Keratinocyte (primary cell): ENCODE data around the gene ZBTB9. TPM values are rescaled to one million over a fixed set of nuclear protein-coding genes. Genes with fewer than 3 reads are reported as not detected.

Experiments
- DNase-seq: peaks from one replicate; pipeline ENCODE4 v3.0.0-alpha.2; 2011; ENCODE audit warnings: low read depth, missing footprints, low spot score
- FAIRE-seq: peaks from 2 replicates; lab custom pipeline; 2011; peaks lifted over from hg19 to GRCh38; lab: Jason Lieb, UNC
- H2AFZ ChIP-seq: 2 replicates; pipeline ENCODE4 v1.6.0; 2012; ENCODE audit warnings: low read length, control low read depth, inconsistent platforms; ENCODE audit not compliant: control insufficient read depth
- H3K27ac ChIP-seq: 2 replicates; pipeline ENCODE4 v1.5.1; 2011; ENCODE audit warnings: low read length; ENCODE audit not compliant: control insufficient read depth, insufficient read depth
- H3K27me3 ChIP-seq: 3 replicates; pipeline ENCODE4 v1.6.0; 2011; ENCODE audit warnings: low read length; ENCODE audit not compliant: control insufficient read depth, insufficient read depth; ENCODE audit errors: extremely low read depth
- H3K36me3 ChIP-seq, 2 experiments: 2 replicates in 1 of 2; 3 replicates in 1 of 2; pipeline ENCODE4 v1.5.1; 2011; ENCODE audit warnings: low read length in 2 of 2, mild to moderate bottlenecking in 1 of 2; ENCODE audit not compliant: control insufficient read depth in 2 of 2, insufficient read depth in 2 of 2; ENCODE audit errors: extremely low read depth in 1 of 2
- H3K4me1 ChIP-seq: 3 replicates; pipeline ENCODE4 v1.5.1; 2011; ENCODE audit warnings: low read length; ENCODE audit not compliant: control insufficient read depth, insufficient read depth; ENCODE audit errors: extremely low read depth
- H3K4me2 ChIP-seq: 3 replicates; pipeline ENCODE4 v1.6.0; 2011; ENCODE audit warnings: low read depth, low read length; ENCODE audit not compliant: control insufficient read depth, insufficient read depth; ENCODE audit errors: extremely low read depth
- H3K4me3 ChIP-seq, 3 experiments: fragments of 200-600 bp in 1 of 3; sonication (generic) in 1 of 3; 2 replicates in 2 of 3; 3 replicates in 1 of 3; pipeline ENCODE4 v1.5.1; 2011 to 2016; ENCODE audit warnings: low read length in 3 of 3, mild to moderate bottlenecking in 3 of 3, control low read depth in 2 of 3, inconsistent platforms in 1 of 3, low read depth in 1 of 3, mixed read lengths in 1 of 3, mixed run types in 1 of 3, moderate library complexity in 1 of 3; ENCODE audit not compliant: control insufficient read depth in 2 of 3, insufficient read depth in 2 of 3; ENCODE audit errors: extremely low read depth in 1 of 3
- H3K79me2 ChIP-seq: 2 replicates; pipeline ENCODE4 v1.6.0; 2012; ENCODE audit warnings: low read length; ENCODE audit not compliant: control insufficient read depth, insufficient read depth
- H3K9ac ChIP-seq: 3 replicates; pipeline ENCODE4 v1.6.0; 2011; ENCODE audit warnings: low read length; ENCODE audit not compliant: control insufficient read depth, insufficient read depth; ENCODE audit errors: extremely low read depth
- H3K9me1 ChIP-seq: 3 replicates; pipeline ENCODE4 v1.6.0; 2011; ENCODE audit warnings: low read length; ENCODE audit not compliant: control insufficient read depth, insufficient read depth; ENCODE audit errors: extremely low read depth
- H3K9me3 ChIP-seq: 2 replicates; pipeline ENCODE4 v1.5.1; 2012; ENCODE audit warnings: low read depth, low read length; ENCODE audit not compliant: control insufficient read depth
- H4K20me1 ChIP-seq: 3 replicates; pipeline ENCODE4 v1.6.0; 2011; ENCODE audit warnings: low read length; ENCODE audit not compliant: control insufficient read depth, insufficient read depth; ENCODE audit errors: extremely low read depth
- EZH2 ChIP-seq: IDR thresholded peaks from one replicate; pipeline ENCODE4 v1.6.1; 2012; ENCODE audit warnings: inconsistent platforms, mild to moderate bottlenecking, low read length, moderate library complexity
- dilution Hi-C: fragments of 300-500 bp; cut with MboI; formaldehyde crosslinking; loops from one replicate; pipeline ENCODE4 v1.7.0; 2020; ENCODE audit warnings: low sequenced_read_pairs; ENCODE audit not compliant: extremely low pct_ligation_motif_present
- polyA plus RNA-seq, 5 experiments: library from polyadenylated mRNA; depleted of rRNA in 3 of 5; stranded (reverse) in 3 of 5; stranded (forward) in 1 of 5; unstranded in 1 of 5; fragments of >200 nt; gene quantifications; 1 replicate in 1 of 5; 2 replicates in 3 of 5; 3 replicates in 1 of 5; pipeline versions ENCODE4 v1.2.1 to v1.2.3, GENCODE V29; 2011 to 2012; ENCODE audit warnings: missing spikeins in 2 of 5, low read depth in 1 of 5, low replicate concordance in 1 of 5
- TF ChIP-seq, protein P1 (sequence below), 3 experiments: IDR thresholded peaks in 1 of 3; conservative IDR thresholded peaks in 1 of 3; optimal IDR thresholded peaks in 1 of 3; 2 replicates in 2 of 3; 3 replicates in 1 of 3; pipeline versions ENCODE3 to v1.5.1; 2011; ENCODE audit warnings: low read length in 3 of 3, mild to moderate bottlenecking in 3 of 3, moderate library complexity in 2 of 3, control low read depth in 1 of 3, inconsistent platforms in 1 of 3; ENCODE audit not compliant: insufficient read depth in 2 of 3; ENCODE audit errors: extremely low read depth in 1 of 3

ZBTB9 gene
- polyA plus RNA-seq, 1 donor (not counting 4 experiments of a cell fraction or from before 2014, with no cell fraction given) = 7.8 TPM

DNA sequence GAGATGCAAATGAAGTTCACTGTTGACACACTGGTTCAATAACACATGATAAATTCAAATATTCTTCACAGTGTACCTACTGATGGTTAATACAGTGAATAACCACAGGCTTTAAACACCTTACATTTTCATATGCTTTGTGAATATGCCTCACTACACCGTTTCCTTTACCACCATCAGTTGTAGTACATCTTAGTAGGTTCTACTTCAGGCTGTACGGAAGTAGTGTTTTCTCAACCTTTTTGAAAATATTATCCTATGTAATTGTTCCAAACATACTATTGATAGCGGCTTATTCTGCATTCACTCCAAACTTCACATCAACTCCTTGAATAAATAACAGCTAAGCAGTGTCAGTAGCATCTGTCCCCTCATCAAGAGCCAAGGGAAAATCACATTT lies 15.3 kb downstream of the ZBTB9 start:
- TF ChIP-seq, protein P1, sequence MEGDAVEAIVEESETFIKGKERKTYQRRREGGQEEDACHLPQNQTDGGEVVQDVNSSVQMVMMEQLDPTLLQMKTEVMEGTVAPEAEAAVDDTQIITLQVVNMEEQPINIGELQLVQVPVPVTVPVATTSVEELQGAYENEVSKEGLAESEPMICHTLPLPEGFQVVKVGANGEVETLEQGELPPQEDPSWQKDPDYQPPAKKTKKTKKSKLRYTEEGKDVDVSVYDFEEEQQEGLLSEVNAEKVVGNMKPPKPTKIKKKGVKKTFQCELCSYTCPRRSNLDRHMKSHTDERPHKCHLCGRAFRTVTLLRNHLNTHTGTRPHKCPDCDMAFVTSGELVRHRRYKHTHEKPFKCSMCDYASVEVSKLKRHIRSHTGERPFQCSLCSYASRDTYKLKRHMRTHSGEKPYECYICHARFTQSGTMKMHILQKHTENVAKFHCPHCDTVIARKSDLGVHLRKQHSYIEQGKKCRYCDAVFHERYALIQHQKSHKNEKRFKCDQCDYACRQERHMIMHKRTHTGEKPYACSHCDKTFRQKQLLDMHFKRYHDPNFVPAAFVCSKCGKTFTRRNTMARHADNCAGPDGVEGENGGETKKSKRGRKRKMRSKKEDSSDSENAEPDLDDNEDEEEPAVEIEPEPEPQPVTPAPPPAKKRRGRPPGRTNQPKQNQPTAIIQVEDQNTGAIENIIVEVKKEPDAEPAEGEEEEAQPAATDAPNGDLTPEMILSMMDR (optimal IDR thresholded peaks at IDR 0.05 in 1 of 3, IDR thresholded peaks at IDR 0.05 in 1 of 3, conservative IDR thresholded peaks at IDR 0.05 in 1 of 3; ENCODE audit: extremely low read depth in 1 of 3, insufficient read depth in 2 of 3, low read length in 3 of 3) = no peak
- no peak for TF ChIP-seq EZH2
- FAIRE-seq (no peak), DNase-seq (no peak)
- Histone ChIP-seq H3K79me2 (no peaks in the 10 kb centered on the region), H3K36me3 (no peaks in the 10 kb centered on the region), H4K20me1 (no peaks in the 10 kb centered on the region), H3K27ac (no peak overlapping the region), H3K27me3 (no peaks in the 10 kb centered on the region), H2AFZ (no peak overlapping the region), H3K4me2 (no peak overlapping the region), H3K9me1 (no peaks in the 10 kb centered on the region), H3K4me1 (no peaks in the 10 kb centered on the region), H3K9ac (no peak overlapping the region), H3K9me3 (no peaks in the 10 kb centered on the region), H3K4me3 (no peak overlapping the region)
- dilution Hi-C loops = no loop called here

DNA sequence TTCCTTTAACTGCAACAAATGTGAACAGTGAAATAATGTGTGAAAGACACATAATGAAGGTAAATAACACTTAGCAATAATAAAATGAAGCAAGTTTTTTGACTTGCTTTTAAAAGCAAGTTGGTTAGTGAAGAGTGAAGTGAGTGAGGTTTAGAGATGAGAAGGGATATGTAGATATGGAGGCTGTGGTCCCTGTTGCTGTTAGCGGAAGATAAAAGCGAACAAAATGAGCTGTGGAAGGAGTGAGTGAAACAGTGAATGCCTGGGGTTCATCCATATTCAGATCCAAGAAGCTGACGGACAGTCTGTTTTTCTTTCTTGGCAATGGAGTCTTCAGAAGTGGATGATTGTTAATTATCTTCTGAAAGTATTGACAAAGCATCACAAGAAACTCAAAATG lies 23.5 kb downstream of the ZBTB9 start:
- no peak overlapping the region for H3K27ac ChIP-seq
- no peak for DNase-seq
- H3K4me2 ChIP-seq = no peak overlapping the region
- H3K9me1 ChIP-seq = no peaks in the 10 kb centered on the region
- dilution Hi-C loops = no loop called here
- H2AFZ ChIP-seq = no peak overlapping the region
- H3K36me3 ChIP-seq = no peaks in the 10 kb centered on the region
- H3K79me2 ChIP-seq = no peaks in the 10 kb centered on the region
- H3K9ac ChIP-seq = no peak overlapping the region
- H3K9me3 ChIP-seq = no peaks in the 10 kb centered on the region
- no peak for TF ChIP-seq EZH2
- TF ChIP-seq, protein P1 (optimal IDR thresholded peaks at IDR 0.05 in 1 of 3, IDR thresholded peaks at IDR 0.05 in 1 of 3, conservative IDR thresholded peaks at IDR 0.05 in 1 of 3; ENCODE audit: extremely low read depth in 1 of 3, insufficient read depth in 2 of 3, low read length in 3 of 3) = no peak
- H3K27me3 ChIP-seq = no peaks in the 10 kb centered on the region
- no peak overlapping the region for H3K4me3 ChIP-seq
- no peak for FAIRE-seq
- H4K20me1 ChIP-seq = no peaks in the 10 kb centered on the region
- H3K4me1 ChIP-seq = no peaks in the 10 kb centered on the region
